Dendritic cell treated with granulocyte-macrophage colony-stimulating factor and Interleukin-4, amounts not matched to agents 40 ng/mL and 50 ng/mL, for 4 days (primary cell): Measurements from ENCODE around the gene DYNLT2B.
"Not testable (repeated sequence)": the region's sequence is repeated elsewhere in the genome, so short reads cannot be mapped to it uniquely, and the experiment has no call there.

Experiments
- H3K27ac Mint-ChIP-seq: one replicate; pipeline ENCODE4 v1.8.0; 2022; ENCODE audit warnings: mild to moderate bottlenecking, mixed read lengths
- H3K27me3 Mint-ChIP-seq: one replicate; pipeline ENCODE4 v1.8.0; 2022; ENCODE audit warnings: mild to moderate bottlenecking, mixed read lengths
- H3K36me3 Mint-ChIP-seq: one replicate; pipeline ENCODE4 v1.8.0; 2022; ENCODE audit warnings: low read depth, mixed read lengths
- H3K4me1 Mint-ChIP-seq: one replicate; pipeline ENCODE4 v1.8.0; 2022; ENCODE audit warnings: low read depth, mixed read lengths
- H3K4me3 Mint-ChIP-seq: one replicate; pipeline ENCODE4 v1.8.0; 2022; ENCODE audit warnings: mild to moderate bottlenecking, moderate library complexity, mixed read lengths
- H3K9me3 Mint-ChIP-seq: one replicate; pipeline ENCODE4 v1.8.0; 2022; ENCODE audit warnings: mixed read lengths
- intact Hi-C: fragments of 100-400 bp; cut with micrococcal nuclease; formaldehyde crosslinking; loops from one replicate; pipeline ENCODE4 v1.15.0; 2022

DYNLT2B gene

GRCh38 chr3:196317687-196318467 lies at the start of gene DYNLT2B:
Gene DYNLT2B (minus strand): TSS chr3:196318240. CDS start chr3:196318152, 88 bp downstream.
- no peaks in the 10 kb centered on the region for H3K9me3 Mint-ChIP-seq
- peaks cover 16% of the 10 kb centered on the region for H3K36me3 Mint-ChIP-seq
- H3K27ac Mint-ChIP-seq: peak within 1 kb of the TSS; percentile 94
- H3K4me3 Mint-ChIP-seq: peak within 1 kb of the TSS; percentile 98
- H3K27me3 Mint-ChIP-seq: no peaks in the 10 kb centered on the region
- peaks cover 41% of the 10 kb centered on the region for H3K4me1 Mint-ChIP-seq
- intact Hi-C loops: loop anchor here (5.0 kb wide), 1 partner anchor 114 kb away; the partner anchor contains the start of gene UBXN7

- H3K27me3 Mint-ChIP-seq: no peaks in the 10 kb centered on the region
- peaks cover 67% of the 10 kb centered on the region for H3K36me3 Mint-ChIP-seq
- peak overlapping the region; percentile 84 for H3K27ac Mint-ChIP-seq
- no peak overlapping the region for H3K4me3 Mint-ChIP-seq
- no peaks in the 10 kb centered on the region for H3K9me3 Mint-ChIP-seq
- peaks cover 22% of the 10 kb centered on the region for H3K4me1 Mint-ChIP-seq
- intact Hi-C loops: no loop called here
These were observed 47.7 kb upstream of the DYNLT2B start for GRCh38 chr3:196365736-196366135.

GRCh38 chr3:196360586-196360985 lies 42.5 kb upstream of the DYNLT2B start:
- H3K4me1 Mint-ChIP-seq: peaks cover 10% of the 10 kb centered on the region
- peaks cover 80% of the 10 kb centered on the region for H3K36me3 Mint-ChIP-seq
- H3K9me3 Mint-ChIP-seq: no peaks in the 10 kb centered on the region
- no peak overlapping the region for H3K4me3 Mint-ChIP-seq
- intact Hi-C loops: no loop called here
- no peak overlapping the region for H3K27ac Mint-ChIP-seq
- no peaks in the 10 kb centered on the region for H3K27me3 Mint-ChIP-seq

DNA sequence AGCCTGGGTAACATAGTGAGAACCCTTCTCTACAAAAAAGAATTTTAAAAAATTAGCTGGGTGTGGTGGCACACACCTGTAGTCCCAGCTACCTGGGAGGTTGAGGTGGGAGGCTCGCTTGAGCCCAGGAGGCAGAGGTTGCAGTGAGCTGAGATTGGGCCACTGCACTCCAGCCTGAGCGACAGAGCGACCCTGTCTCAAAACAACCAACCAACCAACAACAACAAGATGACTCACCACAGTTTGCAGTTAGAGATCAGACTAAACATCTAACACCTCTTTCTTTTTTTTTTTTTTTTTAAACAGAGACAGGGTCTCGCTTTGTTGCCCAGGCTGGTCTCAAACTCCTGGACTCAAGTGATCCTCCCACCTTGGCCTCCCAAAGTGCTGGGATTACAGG lies 40.5 kb upstream of the DYNLT2B start:
- H3K27ac Mint-ChIP-seq, H3K27me3 Mint-ChIP-seq, H3K4me3 Mint-ChIP-seq, H3K4me1 Mint-ChIP-seq, intact Hi-C loops, H3K9me3 Mint-ChIP-seq: not testable (repeated sequence)
- peaks cover 96% of the 10 kb centered on the region for H3K36me3 Mint-ChIP-seq

DNA sequence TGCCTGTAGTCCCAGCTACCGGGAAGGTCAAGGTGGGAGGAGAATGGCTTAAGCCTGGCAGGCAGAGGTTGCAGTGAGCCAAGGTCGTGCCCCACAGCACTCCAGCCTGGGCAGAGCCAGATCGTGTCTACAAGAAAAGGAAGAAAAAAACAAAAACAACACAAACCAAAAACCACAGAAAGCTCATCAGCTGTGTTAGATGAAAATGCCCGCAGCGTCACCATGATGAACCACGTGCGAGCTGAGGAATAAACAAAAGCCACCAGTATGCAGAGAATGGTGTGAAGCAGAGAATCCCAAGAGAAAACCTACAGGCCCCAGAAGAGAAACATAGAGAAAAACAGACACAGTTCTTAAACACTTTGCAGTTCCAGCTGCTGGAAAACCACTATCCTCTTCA lies 39.9 kb upstream of the DYNLT2B start:
- Mint-ChIP-seq H3K9me3 (no peaks in the 10 kb centered on the region), H3K27ac (no peak overlapping the region), H3K4me1 (peaks cover 10% of the 10 kb centered on the region), H3K27me3 (no peaks in the 10 kb centered on the region), H3K4me3 (no peak overlapping the region), H3K36me3 (peaks cover 98% of the 10 kb centered on the region)
- intact Hi-C loops: no loop called here

DNA sequence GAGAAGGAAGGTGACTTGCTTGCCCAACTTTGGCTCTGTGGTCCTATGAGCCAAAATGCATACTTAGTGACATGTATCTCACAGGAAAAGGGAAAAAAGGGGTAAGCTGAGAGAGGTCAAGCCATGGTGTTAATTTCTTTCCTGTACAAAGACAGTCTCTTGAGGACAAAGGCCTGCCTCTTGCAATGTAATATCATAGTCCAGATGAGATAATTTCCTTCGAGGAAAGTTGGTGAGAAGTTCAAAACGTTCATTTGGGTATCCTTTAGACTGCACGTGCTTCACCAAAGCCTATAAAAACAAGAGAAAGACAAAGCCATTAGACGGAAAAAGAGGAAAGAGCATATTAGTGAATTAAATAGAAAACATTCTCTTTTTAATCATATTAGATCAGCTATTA lies 38.5 kb upstream of the DYNLT2B start:
- Mint-ChIP-seq H3K9me3 (no peaks in the 10 kb centered on the region), H3K27me3 (no peaks in the 10 kb centered on the region), H3K27ac (no peak overlapping the region), H3K36me3 (peaks cover 88% of the 10 kb centered on the region), H3K4me3 (no peak overlapping the region), H3K4me1 (peaks cover 12% of the 10 kb centered on the region)
- intact Hi-C loops: no loop called here

DNA sequence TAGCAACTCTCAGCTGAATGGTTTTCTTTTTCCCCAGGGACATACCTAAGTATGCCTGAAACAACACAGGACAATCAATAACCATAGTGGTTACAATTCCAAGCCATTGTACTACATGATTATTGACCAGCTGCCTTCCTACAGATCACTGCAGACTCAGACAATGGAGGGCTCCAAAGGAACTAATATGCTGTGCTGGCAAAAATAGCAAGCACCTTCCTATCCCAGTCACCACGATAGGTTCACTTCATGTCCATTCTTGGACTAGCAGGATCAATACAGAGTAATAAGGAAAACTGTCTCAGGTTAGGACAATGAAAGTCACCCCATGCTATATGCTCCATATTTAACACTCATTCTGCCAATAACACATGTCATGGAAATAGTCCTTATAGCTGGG lies 37.6 kb upstream of the DYNLT2B start:
- Mint-ChIP-seq H3K27me3 (no peaks in the 10 kb centered on the region), H3K4me1 (peaks cover 12% of the 10 kb centered on the region), H3K36me3 (peaks cover 87% of the 10 kb centered on the region), H3K4me3 (no peak overlapping the region), H3K9me3 (no peaks in the 10 kb centered on the region), H3K27ac (no peak overlapping the region)
- intact Hi-C loops: no loop called here

GRCh38 chr3:196354132-196354531 lies 36.1 kb upstream of the DYNLT2B start:
- H3K27me3 Mint-ChIP-seq: no peaks in the 10 kb centered on the region
- intact Hi-C loops: no loop called here
- peaks cover 77% of the 10 kb centered on the region for H3K36me3 Mint-ChIP-seq
- no peak overlapping the region for H3K4me3 Mint-ChIP-seq
- H3K9me3 Mint-ChIP-seq: no peaks in the 10 kb centered on the region
- H3K27ac Mint-ChIP-seq: peak overlapping the region; percentile 3
- H3K4me1 Mint-ChIP-seq: peaks cover 12% of the 10 kb centered on the region

DNA sequence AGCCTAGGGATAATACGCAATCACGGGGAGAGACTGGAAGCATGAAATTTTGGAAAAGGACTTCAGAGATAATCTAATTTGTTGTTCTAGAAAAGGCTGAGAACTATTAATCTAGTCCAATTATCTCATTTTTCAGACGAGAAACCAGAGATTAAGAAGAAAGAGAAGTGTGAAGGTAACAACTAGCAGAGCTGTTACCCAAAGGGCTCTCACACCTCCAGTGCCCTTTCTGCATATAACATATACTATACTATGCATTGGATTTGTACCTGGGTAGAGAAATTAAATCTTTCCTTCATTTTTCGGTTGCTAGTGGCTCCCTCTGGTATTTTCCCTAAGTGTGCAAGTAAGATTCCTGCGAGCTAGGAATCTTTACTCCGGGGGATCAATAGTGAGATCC lies 33.5 kb upstream of the DYNLT2B start:
- Mint-ChIP-seq H3K36me3 (peaks cover 64% of the 10 kb centered on the region), H3K9me3 (no peaks in the 10 kb centered on the region), H3K4me3 (no peak overlapping the region), H3K27ac (no peak overlapping the region), H3K27me3 (no peaks in the 10 kb centered on the region), H3K4me1 (peaks cover 12% of the 10 kb centered on the region)
- intact Hi-C loops: no loop called here

GRCh38 chr3:196350067-196350466 lies 32.0 kb upstream of the DYNLT2B start:
- Mint-ChIP-seq H3K27me3 (no peaks in the 10 kb centered on the region), H3K9me3 (no peaks in the 10 kb centered on the region), H3K4me3 (no peak overlapping the region), H3K4me1 (peaks cover 23% of the 10 kb centered on the region), H3K27ac (no peak overlapping the region), H3K36me3 (peaks cover 56% of the 10 kb centered on the region)
- intact Hi-C loops: no loop called here

- H3K27ac Mint-ChIP-seq: no peak overlapping the region
- intact Hi-C loops: no loop called here
- peaks cover 42% of the 10 kb centered on the region for H3K36me3 Mint-ChIP-seq
- peaks cover 33% of the 10 kb centered on the region for H3K4me1 Mint-ChIP-seq
- H3K27me3 Mint-ChIP-seq: no peaks in the 10 kb centered on the region
- no peak overlapping the region for H3K4me3 Mint-ChIP-seq
- no peaks in the 10 kb centered on the region for H3K9me3 Mint-ChIP-seq
These were observed 30.7 kb upstream of the DYNLT2B start for GRCh38 chr3:196348698-196349097.

- Mint-ChIP-seq H3K4me3 (peak overlapping the region; percentile 48), H3K27me3 (no peaks in the 10 kb centered on the region), H3K27ac (peak overlapping the region; percentile 83), H3K4me1 (peaks cover 45% of the 10 kb centered on the region), H3K9me3 (no peaks in the 10 kb centered on the region), H3K36me3 (peaks cover 25% of the 10 kb centered on the region)
- intact Hi-C loops: no loop called here
These were observed 26.6 kb upstream of the DYNLT2B start for GRCh38 chr3:196344663-196345062.

DNA sequence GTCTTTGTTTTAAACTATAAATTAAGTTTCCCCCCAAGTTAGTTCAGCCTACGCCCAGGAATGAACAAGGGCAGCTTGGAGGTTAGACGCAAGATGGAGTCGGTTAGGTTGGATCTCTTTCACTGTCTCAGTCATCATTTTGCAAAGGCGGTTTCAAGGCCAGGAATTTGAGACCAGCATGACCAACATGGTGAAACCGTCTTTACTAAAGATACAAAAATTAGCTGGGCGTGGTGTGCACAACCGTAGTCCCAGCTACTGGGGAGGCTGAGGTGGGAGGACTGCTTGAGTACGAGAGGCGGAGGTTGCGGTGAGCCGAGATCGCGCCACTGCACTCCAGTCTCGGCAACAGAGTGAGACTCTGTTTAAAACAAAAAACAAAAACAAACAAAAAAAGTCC lies 25.9 kb upstream of the DYNLT2B start:
- H3K27ac Mint-ChIP-seq, H3K9me3 Mint-ChIP-seq, H3K27me3 Mint-ChIP-seq, intact Hi-C loops, H3K4me3 Mint-ChIP-seq: not testable (repeated sequence)
- Mint-ChIP-seq H3K36me3 (peaks cover 18% of the 10 kb centered on the region), H3K4me1 (peaks cover 51% of the 10 kb centered on the region)

GRCh38 chr3:196341137-196341536 lies 23.1 kb upstream of the DYNLT2B start:
- Mint-ChIP-seq H3K4me1 (peaks cover 65% of the 10 kb centered on the region), H3K9me3 (no peaks in the 10 kb centered on the region), H3K27ac (peak overlapping the region; percentile 57), H3K4me3 (peak overlapping the region; percentile 45), H3K36me3 (peaks cover 7% of the 10 kb centered on the region), H3K27me3 (no peaks in the 10 kb centered on the region)
- intact Hi-C loops: no loop called here

DNA sequence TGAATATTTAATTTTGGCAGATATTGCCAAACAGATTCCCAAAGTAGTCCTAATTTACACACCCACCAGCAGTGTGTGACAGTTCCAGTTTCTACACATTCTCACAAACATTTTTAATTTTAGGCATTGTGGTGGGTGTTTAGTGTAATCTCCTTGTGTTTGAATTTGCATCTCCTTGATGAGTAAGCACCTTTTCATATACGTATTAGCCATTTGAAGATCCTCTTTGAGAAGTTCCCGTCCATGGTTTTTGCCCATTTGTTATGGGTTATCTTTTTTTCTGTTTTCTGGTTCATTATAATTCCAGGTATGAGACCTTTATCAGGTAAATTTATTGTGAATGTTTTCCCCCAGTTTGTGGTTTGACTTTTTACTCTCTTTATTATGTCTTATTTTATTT lies 22.4 kb upstream of the DYNLT2B start:
- Mint-ChIP-seq H3K4me1 (peaks cover 58% of the 10 kb centered on the region), H3K9me3 (no peaks in the 10 kb centered on the region), H3K4me3 (no peak overlapping the region), H3K27me3 (peaks cover 2% of the 10 kb centered on the region), H3K36me3 (peaks cover under 1% of the 10 kb centered on the region), H3K27ac (peak overlapping the region; percentile 57)
- intact Hi-C loops: no loop called here
